NCI-H524 treated with DMSO at 0.1 percent for 48 hours (cell line): ENCODE results near the gene OR52W1.
"Not testable (repeated sequence)": the region's sequence is repeated elsewhere in the genome, so short reads cannot be mapped to it uniquely, and the experiment has no call there.

Experiments
- DNase-seq: peaks from one replicate; lab custom pipeline; 2025; lab: John Stamatoyannopoulos, UW

OR52W1 gene

GRCh38 chr11:6217722-6218121, 18.7 kb downstream of the OR52W1 start:
- no peak for DNase-seq

- no peak for DNase-seq
Observed at GRCh38 chr11:6219359-6219758, 20.3 kb downstream of the OR52W1 start.

- no peak for DNase-seq
Observed at GRCh38 chr11:6223854-6224253, 24.8 kb downstream of the OR52W1 start.

- DNase-seq = no peak
Observed at GRCh38 chr11:6224421-6224820, 25.4 kb downstream of the OR52W1 start.

- no peak for DNase-seq
Observed at GRCh38 chr11:6225024-6225423, 26.0 kb downstream of the OR52W1 start.

GRCh38 chr11:6225896-6226295, 26.9 kb downstream of the OR52W1 start:
- DNase-seq = no peak

- DNase-seq = no peak
Observed at GRCh38 chr11:6228520-6228919, 29.5 kb downstream of the OR52W1 start.

- no peak for DNase-seq
Observed at GRCh38 chr11:6229911-6230310, 30.9 kb downstream of the OR52W1 start.

GRCh38 chr11:6232899-6233298, 33.9 kb downstream of the OR52W1 start:
- no peak for DNase-seq

- no peak for DNase-seq
Observed at GRCh38 chr11:6233984-6234386, 35.0 kb downstream of the OR52W1 start.

- DNase-seq = peak; percentile 94
Observed at GRCh38 chr11:6234387-6235107, 35.5 kb downstream of the OR52W1 start, which contains the start of gene FHIP1B. Gene FHIP1B, minus strand, starts transcription at chr11:6234636. Its CDS starts 10,120 bp downstream, at chr11:6224516.

- no peak for DNase-seq
Observed at GRCh38 chr11:6237266-6237665, 38.2 kb downstream of the OR52W1 start.

GRCh38 chr11:6237761-6238302, 38.8 kb downstream of the OR52W1 start:
- DNase-seq = no peak

GRCh38 chr11:6238902-6239301, 39.9 kb downstream of the OR52W1 start, which contains the start of gene CNGA4:
Gene CNGA4, plus strand, starts transcription at chr11:6239089. Its CDS starts 118 bp downstream, at chr11:6239207.
- DNase-seq = no peak

GRCh38 chr11:6240139-6240538, 41.1 kb downstream of the OR52W1 start:
- no peak for DNase-seq

- no peak for DNase-seq
Observed at GRCh38 chr11:6240781-6241180, 41.8 kb downstream of the OR52W1 start.

- DNase-seq = no peak
Observed at GRCh38 chr11:6241316-6241715, 42.3 kb downstream of the OR52W1 start.

GRCh38 chr11:6245536-6245935, 46.5 kb downstream of the OR52W1 start:
- DNase-seq = no peak

GRCh38 chr11:6248248-6248647, 49.2 kb downstream of the OR52W1 start:
- DNase-seq = no peak

GRCh38 chr11:6248897-6249296, 49.9 kb downstream of the OR52W1 start:
- not testable (repeated sequence) for DNase-seq
